ENCODE measurements around the gene SSC4D. TPM values are rescaled to one million over a fixed set of nuclear protein-coding genes. Genes with fewer than 3 reads are reported as not detected.
A peak's percentile ranks its signal among the peaks of the same experiment; 100 is the strongest.

The SSC4D gene
- total and polyA plus RNA-seq, 9 of the 15 experiments (the other 6 are each of a cell fraction or from before 2014, with no cell fraction given) = 0.06 to 1.1 (median 0.85) TPM; not detected in 1

GRCh38 chr7:76383089-76383944 is 26.2 kb downstream of the SSC4D start (continued):
- TF ChIP-seq E4F1 (CRISPR knock-in tag; IDR thresholded peaks at IDR 0.05; ENCODE audit: borderline replicate concordance) (no peak), UBTF (IDR thresholded peaks at IDR 0.05; ENCODE audit: borderline replicate concordance in 1 of 2, low read depth in 2 of 2, low read length in 2 of 2) (no peak), GTF2A2 (tag; IDR thresholded peaks at IDR 0.05) (no peak), VEZF1 (CRISPR knock-in tag; IDR thresholded peaks at IDR 0.05) (no peak), ZNF197 (CRISPR knock-in tag; IDR thresholded peaks at IDR 0.05; ENCODE audit: low read depth) (no peak; the same call in 1 of the 2 replicates), RERE (CRISPR knock-in tag; IDR thresholded peaks at IDR 0.05; ENCODE audit: borderline replicate concordance) (no peak), BRD4 (IDR thresholded peaks at IDR 0.05) (no peak), KDM2B (CRISPR knock-in tag; IDR thresholded peaks at IDR 0.05) (no peak), RUNX1 (IDR thresholded peaks at IDR 0.05; ENCODE audit: low read depth) (no peak), DACH1 (IDR thresholded peaks at IDR 0.05; ENCODE audit: partially characterized antibody) (no peak), NFATC3 (IDR thresholded peaks at IDR 0.05) (peak; percentile 49; the same call in 1 of the 2 replicates), NELFE (IDR thresholded peaks at IDR 0.05; ENCODE audit: insufficient read depth, insufficient read length) (no peak), CC2D1A (IDR thresholded peaks at IDR 0.05) (peak; percentile 81), PRMT5 (CRISPR knock-in tag; IDR thresholded peaks at IDR 0.05) (no peak)

Data from K562 (cell line).